ENCODE results near the gene WDFY3.
"Not testable (repeated sequence)": the region's sequence is repeated elsewhere in the genome, so short reads cannot be mapped to it uniquely, and the experiment has no call there.

Gene WDFY3

GRCh38 chr4:84852081-84852480, 114.4 kb downstream of the WDFY3 start:
- DNase-seq: no peak

GRCh38 chr4:84849051-84849640, 117.3 kb downstream of the WDFY3 start:
- DNase-seq: no peak

- no peak for DNase-seq
These were observed 118.1 kb downstream of the WDFY3 start for GRCh38 chr4:84848432-84848831.

GRCh38 chr4:84847978-84848377, 118.5 kb downstream of the WDFY3 start:
- DNase-seq: no peak

GRCh38 chr4:84846985-84847384, 119.5 kb downstream of the WDFY3 start:
- no peak for DNase-seq

- DNase-seq: no peak
These were observed 125.1 kb downstream of the WDFY3 start for GRCh38 chr4:84841435-84841834.

GRCh38 chr4:84837751-84838150, 128.7 kb downstream of the WDFY3 start:
- no peak for DNase-seq

- not testable (repeated sequence) for DNase-seq
These were observed 136.9 kb downstream of the WDFY3 start for GRCh38 chr4:84829633-84830032.

GRCh38 chr4:84826681-84827080, 139.8 kb downstream of the WDFY3 start:
- DNase-seq: no peak

- DNase-seq: no peak
These were observed 140.7 kb downstream of the WDFY3 start for GRCh38 chr4:84825701-84826341.

- no peak for DNase-seq
These were observed 145.4 kb downstream of the WDFY3 start for GRCh38 chr4:84821064-84821463.

GRCh38 chr4:84814094-84814750, 152.3 kb downstream of the WDFY3 start:
- DNase-seq: no peak

GRCh38 chr4:84809946-84810345, 156.5 kb downstream of the WDFY3 start:
- DNase-seq: no peak

GRCh38 chr4:84808332-84808731, 158.2 kb downstream of the WDFY3 start:
- no peak for DNase-seq

- not testable (repeated sequence) for DNase-seq
These were observed 159.9 kb downstream of the WDFY3 start for GRCh38 chr4:84806541-84806940.

GRCh38 chr4:84804136-84804535, 162.4 kb downstream of the WDFY3 start:
- DNase-seq: no peak

- DNase-seq: no peak
These were observed 162.8 kb downstream of the WDFY3 start for GRCh38 chr4:84803720-84804119.

- no peak for DNase-seq
These were observed 163.4 kb downstream of the WDFY3 start for GRCh38 chr4:84803116-84803515.

GRCh38 chr4:84800256-84800655, 166.2 kb downstream of the WDFY3 start:
- DNase-seq: no peak

GRCh38 chr4:84799318-84799717, 167.2 kb downstream of the WDFY3 start:
- DNase-seq: no peak

GRCh38 chr4:84796394-84796793, 170.1 kb downstream of the WDFY3 start:
- no peak for DNase-seq

- no peak for DNase-seq
These were observed 173.9 kb downstream of the WDFY3 start for GRCh38 chr4:84792366-84793301.
